Measurements from ENCODE around the gene ZKSCAN3.

- TF ChIP-seq ISL1 (CRISPR knock-in tag; IDR thresholded peaks at IDR 0.05) (no peak), ZC3H10 (CRISPR knock-in tag; IDR thresholded peaks at IDR 0.05) (no peak), RARB (CRISPR knock-in tag; IDR thresholded peaks at IDR 0.05) (no peak), POU6F1 (CRISPR knock-in tag; IDR thresholded peaks at IDR 0.05; ENCODE audit: borderline replicate concordance, low read depth) (no peak), SNAI2 (CRISPR knock-in tag; IDR thresholded peaks at IDR 0.05) (no peak), GLIS3 (CRISPR knock-in tag; IDR thresholded peaks at IDR 0.05) (no peak), CREB5 (CRISPR knock-in tag; IDR thresholded peaks at IDR 0.05; ENCODE audit: low read depth) (no peak)
These were observed 50.3 kb downstream of the ZKSCAN3 start for GRCh38 chr6:28400122-28400451.
